ENCODE measurements around the gene TMEM202.
"Not testable (repeated sequence)": the region's sequence is repeated elsewhere in the genome, so short reads cannot be mapped to it uniquely, and the experiment has no call there.

The TMEM202 gene

GRCh38 chr15:72421484-72421883, 23.4 kb downstream of the TMEM202 start:
- no peak for TF ChIP-seq ZFX (IDR thresholded peaks at IDR 0.05)
- no peak for TF ChIP-seq CTCF (conservative IDR thresholded peaks at IDR 0.05)

GRCh38 chr15:72423256-72423655, 25.2 kb downstream of the TMEM202 start:
- H3K27ac ChIP-seq: no peak overlapping the region
- TF ChIP-seq ZFX (IDR thresholded peaks at IDR 0.05): no peak
- TF ChIP-seq CTCF (conservative IDR thresholded peaks at IDR 0.05): no peak

More at GRCh38 chr15:72421484-72421883, 23.4 kb downstream of the TMEM202 start:
- no peak overlapping the region for H3K27ac ChIP-seq

GRCh38 chr15:72426753-72427152, 28.6 kb downstream of the TMEM202 start:
- H3K27ac ChIP-seq: no peak overlapping the region
- TF ChIP-seq ZFX (IDR thresholded peaks at IDR 0.05): no peak
- no peak for TF ChIP-seq CTCF (conservative IDR thresholded peaks at IDR 0.05)

GRCh38 chr15:72437650-72438316, 39.7 kb downstream of the TMEM202 start:
- TF ChIP-seq CTCF (conservative IDR thresholded peaks at IDR 0.05): no peak
- no peak for TF ChIP-seq ZFX (IDR thresholded peaks at IDR 0.05)
- no peak overlapping the region for H3K27ac ChIP-seq

- H3K27ac ChIP-seq: not testable (repeated sequence)
Measured at GRCh38 chr15:72442848-72443247, 44.7 kb downstream of the TMEM202 start.

GRCh38 chr15:72445426-72445825, 47.3 kb downstream of the TMEM202 start:
- TF ChIP-seq CTCF (conservative IDR thresholded peaks at IDR 0.05) (no peak), ZFX (IDR thresholded peaks at IDR 0.05) (no peak)
- H3K27ac ChIP-seq: no peak overlapping the region

- no peak for TF ChIP-seq ZFX (IDR thresholded peaks at IDR 0.05)
- H3K27ac ChIP-seq: no peak overlapping the region
Measured at GRCh38 chr15:72450805-72451204, 52.7 kb downstream of the TMEM202 start.

GRCh38 chr15:72451224-72451623, 53.1 kb downstream of the TMEM202 start:
- TF ChIP-seq CTCF (conservative IDR thresholded peaks at IDR 0.05) (no peak), ZFX (IDR thresholded peaks at IDR 0.05) (no peak)
- H3K27ac ChIP-seq: no peak overlapping the region
